ENCODE measurements around the gene BTG4. TPM values are rescaled to one million over a fixed set of nuclear protein-coding genes. Genes with fewer than 3 reads are reported as not detected.

Gene BTG4
- total RNA-seq, 1 donor from 2014 or later = not detected

GRCh38 chr11:111538407-111539114, 26.4 kb upstream of the BTG4 start:
- ATAC-seq = no peak

GRCh38 chr11:111537336-111537860, 25.2 kb upstream of the BTG4 start:
- no peak for ATAC-seq
- DNase-seq (ENCODE audit: low spot score) = no peak

More at GRCh38 chr11:111538407-111539114, 26.4 kb upstream of the BTG4 start:
- DNase-seq (ENCODE audit: low spot score) = no peak

- DNase-seq (ENCODE audit: low spot score) (no peak), ATAC-seq (no peak)
These were observed 23.1 kb upstream of the BTG4 start for GRCh38 chr11:111535281-111535680.

- ATAC-seq (no peak), DNase-seq (ENCODE audit: low spot score) (no peak)
These were observed 20.2 kb upstream of the BTG4 start for GRCh38 chr11:111532365-111532709.

GRCh38 chr11:111531687-111532364, 19.6 kb upstream of the BTG4 start:
- ATAC-seq = no peak
- no peak for DNase-seq (ENCODE audit: low spot score)

DNA sequence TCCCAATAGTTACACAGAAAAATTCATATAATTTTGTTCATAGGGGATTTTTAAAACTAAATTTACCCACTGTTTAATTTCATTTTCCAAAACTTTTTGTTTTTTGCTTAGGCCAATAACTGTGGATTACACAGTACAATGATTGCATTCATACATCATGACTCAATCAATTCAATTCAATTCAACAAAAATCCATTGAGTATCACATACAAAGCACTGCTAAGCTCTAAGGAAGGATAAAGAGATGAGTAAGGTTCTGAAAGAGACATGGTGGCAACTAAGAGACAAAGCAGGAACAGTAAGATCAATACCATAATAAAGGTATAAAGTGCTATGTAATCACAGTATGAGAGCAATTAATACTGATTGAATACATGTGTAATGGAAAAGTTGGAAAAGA, 18.9 kb upstream of the BTG4 start:
- DNase-seq (ENCODE audit: low spot score) (no peak), ATAC-seq (no peak)

GRCh38 chr11:111530091-111530490, 17.9 kb upstream of the BTG4 start:
- DNase-seq (ENCODE audit: low spot score) (no peak), ATAC-seq (no peak)

DNA sequence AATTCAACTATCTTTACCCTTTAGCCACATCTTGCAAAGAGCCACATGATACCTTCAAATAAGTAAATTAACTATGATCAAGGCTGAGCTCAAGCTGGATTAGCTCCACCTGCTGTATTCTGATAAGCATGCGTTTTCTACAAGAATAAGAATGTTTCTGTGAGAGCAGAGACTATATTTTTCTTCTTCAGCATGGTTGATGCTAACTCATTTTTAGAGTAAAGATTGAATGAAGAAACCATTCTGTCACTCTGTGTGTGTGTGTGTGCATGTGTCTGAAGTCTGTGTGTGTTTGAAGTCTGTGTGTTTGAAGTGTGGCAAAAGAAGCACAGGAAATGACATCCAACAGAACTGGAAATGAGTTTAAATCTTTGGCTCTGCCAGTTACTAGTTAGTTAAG, 16.4 kb upstream of the BTG4 start:
- no peak for ATAC-seq
- DNase-seq (ENCODE audit: low spot score) = no peak

DNA sequence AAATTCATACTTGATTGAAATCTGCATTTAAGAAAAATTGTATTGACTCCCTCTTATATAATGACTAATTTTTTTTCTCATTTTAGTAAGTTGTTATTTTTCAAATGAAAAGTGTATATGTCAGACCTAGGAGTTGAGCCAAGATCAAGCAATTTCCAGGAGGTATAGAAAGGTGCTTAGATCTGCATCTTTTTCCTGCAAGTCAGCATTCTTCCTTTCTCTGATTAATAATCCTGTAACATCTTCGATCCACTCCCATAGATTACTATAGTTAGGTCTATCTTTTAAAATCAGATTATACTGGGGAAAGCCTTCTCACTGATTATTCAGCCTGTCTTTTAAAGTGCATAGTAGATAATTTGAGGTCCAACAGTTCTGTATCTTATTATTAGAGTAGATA, 15.1 kb upstream of the BTG4 start:
- ATAC-seq (no peak), DNase-seq (ENCODE audit: low spot score) (no peak)

DNA sequence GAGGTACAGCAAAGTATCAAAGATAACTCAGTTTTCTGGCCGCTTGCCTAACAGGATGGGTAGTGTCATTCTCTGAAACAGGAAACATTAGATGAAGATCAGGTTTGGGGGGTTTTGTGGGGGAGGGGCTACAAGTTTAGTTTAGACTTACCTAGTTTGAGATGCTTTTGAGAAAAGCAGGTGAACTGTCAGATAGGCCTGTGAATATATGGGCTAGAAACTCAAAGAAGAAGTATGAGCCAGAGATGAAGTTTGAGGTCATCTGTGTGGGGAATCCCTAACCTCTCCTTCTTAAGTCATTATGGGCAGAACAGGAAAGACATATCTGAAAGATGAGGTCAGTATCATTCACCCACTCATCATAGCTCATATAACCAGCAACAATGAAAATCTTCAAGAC, 14.3 kb upstream of the BTG4 start:
- ATAC-seq = no peak
- DNase-seq (ENCODE audit: low spot score) = no peak

- ATAC-seq (no peak), DNase-seq (ENCODE audit: low spot score) (no peak)
These were observed 13.3 kb upstream of the BTG4 start for GRCh38 chr11:111525456-111525855.

- no peak for DNase-seq (ENCODE audit: low spot score)
- no peak for ATAC-seq
These were observed 11.9 kb upstream of the BTG4 start for GRCh38 chr11:111524056-111524455.

DNA sequence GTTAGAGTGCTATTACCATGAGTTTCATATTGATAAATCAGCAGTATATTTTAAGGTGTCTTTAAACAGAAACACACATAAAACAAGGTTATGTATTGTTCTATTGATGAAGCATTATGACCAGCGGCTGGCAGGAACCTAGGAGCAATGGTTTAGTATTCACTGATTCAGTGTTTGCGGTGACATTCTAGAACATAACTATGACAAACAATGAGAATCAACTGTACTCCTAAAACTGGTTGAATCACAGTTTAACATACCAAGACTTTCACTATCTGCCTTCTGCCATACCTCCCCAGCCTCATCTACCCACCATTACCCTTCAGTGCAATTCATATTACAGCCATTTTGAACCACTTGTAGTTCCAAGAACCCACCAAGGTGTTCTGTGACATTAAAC, 11.2 kb upstream of the BTG4 start:
- ATAC-seq (no peak), DNase-seq (ENCODE audit: low spot score) (no peak)

DNA sequence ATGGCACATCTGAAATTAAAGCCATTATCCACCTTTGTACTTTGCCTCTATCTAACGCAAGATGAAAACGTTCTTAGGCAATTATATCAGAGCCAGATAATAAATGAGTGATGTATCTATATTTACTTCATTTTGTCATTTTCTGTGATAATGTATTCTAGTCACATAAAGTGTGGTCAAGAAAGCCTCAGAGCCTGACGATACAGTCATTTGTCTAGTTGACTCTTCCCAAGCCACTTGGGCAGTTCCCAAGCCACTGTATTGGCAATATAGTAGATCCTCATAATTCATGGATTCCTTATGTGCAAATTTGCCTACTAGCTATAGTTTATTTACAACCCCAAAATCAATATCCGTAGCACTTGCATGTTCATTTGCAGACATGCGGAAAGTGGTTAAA, 10.2 kb upstream of the BTG4 start:
- ATAC-seq = no peak
- DNase-seq (ENCODE audit: low spot score) = no peak

DNA sequence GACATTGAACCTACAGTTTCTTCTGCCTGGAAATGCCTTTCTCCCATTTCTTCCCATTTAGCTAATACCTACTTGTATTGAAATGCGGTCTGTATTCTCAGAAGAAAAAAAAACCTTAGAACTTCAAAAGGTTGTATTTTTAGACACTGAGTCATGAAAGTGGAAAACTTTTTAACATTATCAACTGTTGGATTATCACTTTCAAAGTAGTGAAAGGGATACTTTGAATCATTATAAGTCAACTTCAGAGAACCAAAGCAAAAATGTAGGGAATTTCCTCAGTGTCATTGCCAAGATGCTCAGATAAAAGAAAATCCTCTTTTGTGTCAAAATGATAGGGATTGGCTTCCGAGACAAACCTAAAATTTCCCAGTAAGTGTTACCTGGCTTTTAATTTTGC, 8.9 kb upstream of the BTG4 start:
- no peak for ATAC-seq
- no peak for DNase-seq (ENCODE audit: low spot score)

GRCh38 chr11:111520560-111520959, 8.4 kb upstream of the BTG4 start:
- no peak for ATAC-seq
- DNase-seq (ENCODE audit: low spot score) = no peak

DNA sequence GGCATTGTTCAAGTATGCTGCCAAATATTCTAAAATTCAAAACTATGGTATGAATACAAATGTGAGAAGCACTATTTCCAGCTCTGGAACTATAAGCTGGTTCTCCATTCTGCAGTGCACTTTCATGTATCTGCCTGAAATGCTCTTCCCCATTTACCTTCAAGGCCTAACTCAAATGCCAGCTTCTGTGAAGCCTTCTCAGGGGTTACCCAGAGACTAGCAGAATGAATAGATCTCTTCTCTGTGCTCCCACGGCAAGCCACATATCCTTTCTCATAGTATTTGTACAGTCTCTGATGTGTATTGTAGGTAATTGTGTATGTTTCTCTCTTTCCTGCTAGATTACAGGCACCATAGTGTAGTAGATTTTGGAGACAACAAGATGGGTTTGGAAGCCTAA, 6.5 kb upstream of the BTG4 start:
- ATAC-seq (no peak), DNase-seq (ENCODE audit: low spot score) (no peak)

GRCh38 chr11:111515591-111515990, 3.4 kb upstream of the BTG4 start:
- DNase-seq (ENCODE audit: low spot score) = no peak
- no peak for ATAC-seq

DNA sequence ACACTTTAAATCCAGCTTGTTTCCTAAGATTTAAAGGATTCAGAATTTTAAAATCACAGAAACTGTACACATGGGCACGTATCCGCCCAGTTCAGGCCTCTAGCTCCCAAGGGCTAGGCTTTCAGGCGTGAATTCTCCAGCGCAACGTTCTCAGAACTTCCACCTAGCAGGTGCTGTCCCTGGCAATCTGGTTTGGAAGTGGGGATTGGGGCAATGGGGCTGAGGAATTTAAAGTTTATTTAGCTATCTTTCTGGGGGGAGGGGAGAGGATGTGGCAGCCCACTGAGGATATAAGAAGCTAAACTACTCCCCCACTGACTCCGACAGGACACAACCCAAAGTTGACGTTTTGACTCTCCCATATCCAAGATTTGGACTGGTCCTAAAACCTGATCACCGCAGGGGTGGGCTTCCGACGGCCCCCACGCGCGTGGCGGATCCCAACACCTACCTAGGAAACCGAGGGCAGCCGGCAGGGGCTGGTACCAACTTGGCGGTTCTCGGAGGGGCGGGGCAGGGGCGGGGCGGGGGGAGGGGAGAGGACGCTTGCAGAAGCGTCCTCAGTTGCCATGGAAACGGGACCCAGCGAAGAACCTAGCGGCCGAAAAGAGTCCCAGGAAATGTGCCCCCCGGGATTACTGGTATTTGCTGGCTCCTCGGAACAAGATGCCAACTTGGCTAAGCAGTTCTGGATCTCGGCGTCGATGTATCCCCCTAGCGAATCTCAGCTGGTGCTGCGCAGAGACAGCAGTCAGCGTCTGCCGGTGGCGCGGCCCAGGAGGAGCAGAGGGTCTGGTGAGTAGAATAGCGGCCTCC, 2.2 kb upstream of the BTG4 start, which contains the start of gene HOATZ:
Gene HOATZ (plus strand): TSS at position 563 of the 816 bp plus-strand sequence. CDS start 7 bp downstream, at position 570.
- ATAC-seq = no peak

DNA sequence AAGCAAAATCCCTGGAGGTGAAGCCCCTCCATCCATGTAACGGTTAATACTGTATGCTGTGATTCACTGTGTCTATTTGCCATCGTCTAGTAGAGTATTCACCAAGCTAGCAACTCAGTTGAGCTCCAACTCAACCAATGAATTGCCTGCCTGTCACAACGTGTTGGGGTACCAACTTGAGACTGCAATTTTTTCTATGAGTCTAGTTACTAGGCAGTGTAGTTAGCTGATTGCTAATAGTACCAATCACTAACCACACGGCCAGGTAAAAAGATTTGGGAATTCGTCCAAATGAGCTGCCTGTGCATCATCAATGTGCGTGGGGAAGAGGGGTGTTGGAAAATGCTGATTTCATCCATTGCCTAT, 1.0 kb upstream of the BTG4 start:
- no peak for DNase-seq (ENCODE audit: low spot score)
- ATAC-seq = peak; percentile 10

More for the DNA sequence above, 2.2 kb upstream of the BTG4 start, which contains the start of gene HOATZ:
- DNase-seq (ENCODE audit: low spot score) = no peak

GRCh38 chr11:111510311-111510710, 1.9 kb downstream of the BTG4 start:
- no peak for DNase-seq (ENCODE audit: low spot score)
- ATAC-seq = no peak

- ATAC-seq (no peak), DNase-seq (ENCODE audit: low spot score) (no peak)
These were observed 9.6 kb downstream of the BTG4 start for GRCh38 chr11:111502611-111503010.

All from left lobe of liver (tissue), 2 donors.